Neutrophil (primary cell): ENCODE data around the gene FGF19.
A peak's percentile ranks its signal among the peaks of the same experiment; 100 is the strongest.

Source experiments
- H3K27ac ChIP-seq: fragments of 200-600 bp; sonication (generic); 2 replicates; pipeline ENCODE4 v1.5.1; 2016; ENCODE audit warnings: mild to moderate bottlenecking, moderate library complexity
- H3K27me3 ChIP-seq: fragments of 200-600 bp; sonication (generic); 2 replicates; pipeline ENCODE4 v1.6.0; 2016; ENCODE audit warnings: mild to moderate bottlenecking
- H3K36me3 ChIP-seq: fragments of 200-600 bp; sonication (generic); 2 replicates; pipeline ENCODE4 v1.5.1; 2017
- H3K4me1 ChIP-seq, 2 experiments: fragments of 200-600 bp in 1 of 2; sonication (generic) in 1 of 2; 1 replicate in 1 of 2; 2 replicates in 1 of 2; pipeline versions ENCODE4 v1.5.1 to v1.6.1; 2013 to 2016; ENCODE audit warnings: low read depth in 1 of 2, low read length in 1 of 2, mild to moderate bottlenecking in 1 of 2, moderate library complexity in 1 of 2; ENCODE audit not compliant: control insufficient read depth in 1 of 2, insufficient read depth in 1 of 2
- H3K4me3 ChIP-seq, 2 experiments: fragments of 200-600 bp in 1 of 2; sonication (generic) in 1 of 2; 1 replicate in 1 of 2; 2 replicates in 1 of 2; pipeline ENCODE4 v1.5.1; 2013 to 2016; ENCODE audit warnings: low read depth in 1 of 2, low read length in 1 of 2, mild to moderate bottlenecking in 1 of 2, moderate library complexity in 1 of 2
- H3K9me3 ChIP-seq: fragments of 200-600 bp; sonication (generic); 2 replicates; pipeline ENCODE4 v1.5.1; 2016
- TF ChIP-seq, protein P1 (sequence below): fragments of 200-600 bp; sonication (generic); IDR thresholded peaks from 2 replicates; pipeline ENCODE4 v1.5.1; 2016; ENCODE audit warnings: antibody characterized with exemption

The FGF19 gene

DNA sequence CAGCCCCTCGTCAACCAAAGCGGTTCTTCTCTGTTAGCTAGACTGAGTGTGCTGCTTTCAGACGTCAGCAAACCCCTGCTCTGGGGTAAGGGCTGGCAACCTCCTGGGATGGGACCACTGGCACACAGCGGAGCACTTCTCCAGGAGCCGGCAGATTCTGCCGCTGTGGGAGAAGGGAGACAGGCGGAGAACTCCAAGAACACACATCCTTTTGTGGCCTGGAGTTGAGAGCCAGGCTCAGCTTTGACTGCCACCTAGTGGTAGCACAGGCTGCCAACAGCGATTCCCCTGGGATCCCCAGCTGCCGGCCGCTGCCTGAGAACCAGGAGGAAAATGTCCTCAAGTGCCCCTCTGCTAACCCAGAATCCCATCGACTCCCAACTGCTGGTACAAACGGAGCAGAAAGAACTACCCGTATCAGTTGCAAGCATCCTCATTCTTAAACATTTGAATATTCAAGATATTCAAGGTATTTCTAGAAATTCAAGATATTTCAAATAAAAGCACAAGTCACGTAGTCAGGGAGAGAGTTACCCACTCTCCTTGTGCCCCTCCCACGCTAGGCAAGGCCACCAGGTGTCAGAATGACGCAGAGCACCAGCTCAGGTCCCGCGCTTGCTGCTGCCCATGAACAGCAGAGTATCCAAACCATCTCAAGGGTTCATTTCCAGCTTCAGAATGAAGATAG is 33.5 kb downstream of the FGF19 start:
- H3K4me1 ChIP-seq, result peaks cover 11 to 12% of the 10 kb centered on the region in 2 experiments
- peaks cover 73% of the 10 kb centered on the region for H3K36me3 ChIP-seq
- H3K4me3 ChIP-seq, result no peak overlapping the region
- H3K27me3 ChIP-seq, result no peaks in the 10 kb centered on the region
- no peak overlapping the region for H3K27ac ChIP-seq
- no peaks in the 10 kb centered on the region for H3K9me3 ChIP-seq
- TF ChIP-seq, protein P1, sequence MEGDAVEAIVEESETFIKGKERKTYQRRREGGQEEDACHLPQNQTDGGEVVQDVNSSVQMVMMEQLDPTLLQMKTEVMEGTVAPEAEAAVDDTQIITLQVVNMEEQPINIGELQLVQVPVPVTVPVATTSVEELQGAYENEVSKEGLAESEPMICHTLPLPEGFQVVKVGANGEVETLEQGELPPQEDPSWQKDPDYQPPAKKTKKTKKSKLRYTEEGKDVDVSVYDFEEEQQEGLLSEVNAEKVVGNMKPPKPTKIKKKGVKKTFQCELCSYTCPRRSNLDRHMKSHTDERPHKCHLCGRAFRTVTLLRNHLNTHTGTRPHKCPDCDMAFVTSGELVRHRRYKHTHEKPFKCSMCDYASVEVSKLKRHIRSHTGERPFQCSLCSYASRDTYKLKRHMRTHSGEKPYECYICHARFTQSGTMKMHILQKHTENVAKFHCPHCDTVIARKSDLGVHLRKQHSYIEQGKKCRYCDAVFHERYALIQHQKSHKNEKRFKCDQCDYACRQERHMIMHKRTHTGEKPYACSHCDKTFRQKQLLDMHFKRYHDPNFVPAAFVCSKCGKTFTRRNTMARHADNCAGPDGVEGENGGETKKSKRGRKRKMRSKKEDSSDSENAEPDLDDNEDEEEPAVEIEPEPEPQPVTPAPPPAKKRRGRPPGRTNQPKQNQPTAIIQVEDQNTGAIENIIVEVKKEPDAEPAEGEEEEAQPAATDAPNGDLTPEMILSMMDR, result peak; percentile 72

DNA sequence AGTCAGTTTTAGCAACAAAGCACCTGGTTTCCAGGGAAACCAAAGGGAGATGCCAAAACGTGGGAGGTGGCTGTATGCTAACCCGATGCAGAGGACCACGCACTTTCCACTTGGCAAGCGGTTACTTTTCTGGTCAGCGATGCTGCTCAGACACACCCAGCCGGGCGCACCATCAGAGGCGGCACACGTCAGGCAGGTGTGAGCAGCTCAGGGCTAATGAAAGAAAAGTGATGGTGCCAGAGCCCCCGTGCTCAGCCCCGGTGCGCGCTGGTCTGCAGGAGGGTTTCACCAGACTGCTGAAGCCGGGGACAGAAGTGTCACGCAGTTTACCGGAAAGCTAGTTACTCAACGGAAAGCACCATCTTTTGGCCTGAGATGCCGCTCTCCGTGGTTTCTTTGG is 34.3 kb downstream of the FGF19 start:
- Histone ChIP-seq H3K27ac (no peak overlapping the region), H3K4me1 (peaks cover 8% of the 10 kb centered on the region in 2 experiments), H3K36me3 (peaks cover 81% of the 10 kb centered on the region), H3K9me3 (no peaks in the 10 kb centered on the region), H3K4me3 (no peak overlapping the region), H3K27me3 (no peaks in the 10 kb centered on the region)
- TF ChIP-seq, protein P1, result no peak

DNA sequence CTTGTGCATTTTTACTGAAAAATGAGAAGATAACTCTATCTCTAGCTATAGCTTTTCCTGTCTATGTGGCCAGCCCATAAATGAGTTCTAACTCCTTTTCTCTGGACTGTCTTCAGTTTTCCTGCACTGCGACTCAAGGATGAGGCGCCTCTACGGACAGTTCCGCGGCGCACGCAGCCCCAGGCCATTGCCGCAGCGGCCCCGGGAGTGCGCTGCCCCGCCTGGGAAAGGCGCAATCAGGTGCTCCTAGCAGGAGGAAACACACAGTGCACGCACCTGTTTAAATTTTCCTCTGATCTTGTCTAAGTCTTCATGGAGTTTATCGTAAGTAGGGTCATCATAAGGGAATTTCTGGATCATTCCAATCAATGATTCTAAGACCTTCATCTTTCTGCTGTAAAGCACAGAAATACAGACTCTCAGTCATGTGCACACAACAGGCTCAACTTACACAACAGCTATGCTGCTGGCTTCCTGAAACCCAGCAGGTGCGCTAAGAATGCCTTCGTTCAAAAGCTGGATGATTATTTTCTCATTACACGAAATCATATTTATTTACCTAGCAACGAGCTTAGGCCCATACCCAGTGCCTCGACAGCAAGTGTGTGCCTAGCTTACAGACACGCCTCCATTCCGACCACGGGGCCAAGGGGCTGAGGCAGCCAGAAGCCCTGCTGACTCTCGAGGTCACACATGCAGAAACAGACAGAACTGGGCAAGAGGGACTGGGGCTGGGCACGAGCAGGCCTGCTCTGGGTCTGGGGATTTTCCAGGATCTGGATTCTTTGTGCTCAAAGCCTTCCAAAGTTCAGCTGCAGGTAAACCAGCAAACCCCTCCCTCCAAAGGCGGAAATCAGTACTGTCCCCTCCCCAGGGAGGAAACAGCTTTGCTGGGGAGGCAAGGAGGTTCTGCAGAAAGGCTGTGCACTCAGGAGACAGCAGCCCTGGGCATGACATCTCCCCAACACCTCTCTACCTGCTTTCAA is 35.9 kb downstream of the FGF19 start:
- Histone ChIP-seq H3K36me3 (peaks cover 93% of the 10 kb centered on the region), H3K9me3 (no peaks in the 10 kb centered on the region), H3K4me1 (peaks cover 0 to 10% of the 10 kb centered on the region in 2 experiments), H3K27ac (no peak overlapping the region), H3K27me3 (no peaks in the 10 kb centered on the region), H3K4me3 (no peak overlapping the region)
- TF ChIP-seq, protein P1, result no peak

DNA sequence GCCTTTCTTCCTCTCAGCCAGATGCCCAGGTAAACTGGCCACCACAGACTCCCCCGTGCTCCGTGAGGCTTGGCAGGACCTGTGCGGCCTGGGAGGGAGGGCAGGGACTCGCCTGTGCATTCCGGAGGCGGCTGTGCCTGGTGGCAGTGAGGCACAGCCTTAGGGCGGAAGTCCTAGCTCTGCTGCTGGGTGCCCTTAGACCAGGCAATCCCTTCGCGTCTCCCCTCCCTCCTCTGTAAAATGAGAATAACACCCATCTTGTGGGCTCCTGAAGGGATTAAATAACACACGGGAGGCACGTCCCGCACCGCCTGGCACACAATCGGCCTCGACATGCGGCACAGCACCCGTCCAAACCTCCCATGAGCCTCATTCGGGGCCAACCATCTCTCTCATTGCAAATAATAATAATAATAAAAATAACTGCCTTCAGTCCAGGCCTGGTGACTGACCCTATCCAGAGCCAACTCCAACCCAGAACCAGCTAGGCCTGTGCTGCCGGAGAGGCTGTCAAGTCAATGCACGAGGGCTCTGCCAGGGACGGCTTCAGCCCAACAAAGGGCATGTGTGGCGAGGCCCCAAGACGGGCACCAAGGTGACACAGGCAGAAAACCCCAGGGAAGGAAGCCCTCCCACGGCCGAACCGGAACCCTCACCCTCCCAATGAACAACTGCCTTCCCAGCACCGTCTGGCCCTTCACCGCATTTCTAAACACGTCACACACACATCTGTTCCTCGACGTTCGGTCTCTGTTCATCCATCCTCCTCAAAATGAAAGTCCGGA is 36.9 kb downstream of the FGF19 start:
- no peak overlapping the region for H3K27ac ChIP-seq
- H3K9me3 ChIP-seq, result no peaks in the 10 kb centered on the region
- no peaks in the 10 kb centered on the region for H3K27me3 ChIP-seq
- peaks cover 89% of the 10 kb centered on the region for H3K36me3 ChIP-seq
- TF ChIP-seq, protein P1, result no peak
- H3K4me3 ChIP-seq, result no peak overlapping the region
- H3K4me1 ChIP-seq, result peaks cover 0 to 10% of the 10 kb centered on the region in 2 experiments

DNA sequence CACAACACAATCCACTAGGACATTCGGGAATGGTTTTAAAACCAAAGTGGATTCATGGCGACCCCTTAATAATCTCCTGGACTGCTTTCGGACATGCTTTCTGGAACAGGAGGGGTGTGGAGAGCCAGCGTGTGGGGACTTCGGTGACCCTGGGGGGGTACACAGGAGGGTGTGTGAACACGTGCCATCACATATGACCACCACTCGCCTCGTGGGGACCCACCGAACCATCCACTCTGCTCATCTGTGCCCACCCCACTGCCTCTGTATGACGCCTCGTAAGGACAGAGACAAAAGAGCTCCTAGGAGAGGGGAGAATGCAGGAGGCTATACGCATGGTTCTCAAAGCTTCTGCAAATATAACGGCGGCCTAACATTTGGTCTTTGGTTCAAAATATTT is 37.6 kb downstream of the FGF19 start:
- Histone ChIP-seq H3K27ac (no peak overlapping the region), H3K9me3 (no peaks in the 10 kb centered on the region), H3K4me3 (no peak overlapping the region), H3K4me1 (peaks cover 0 to 10% of the 10 kb centered on the region in 2 experiments), H3K36me3 (peaks cover 82% of the 10 kb centered on the region), H3K27me3 (no peaks in the 10 kb centered on the region)
- TF ChIP-seq, protein P1, result no peak
